ENCODE data around the gene PRDM9.
"Not testable (repeated sequence)": the region's sequence is repeated elsewhere in the genome, so short reads cannot be mapped to it uniquely, and the experiment has no call there.

PRDM9 gene

DNA sequence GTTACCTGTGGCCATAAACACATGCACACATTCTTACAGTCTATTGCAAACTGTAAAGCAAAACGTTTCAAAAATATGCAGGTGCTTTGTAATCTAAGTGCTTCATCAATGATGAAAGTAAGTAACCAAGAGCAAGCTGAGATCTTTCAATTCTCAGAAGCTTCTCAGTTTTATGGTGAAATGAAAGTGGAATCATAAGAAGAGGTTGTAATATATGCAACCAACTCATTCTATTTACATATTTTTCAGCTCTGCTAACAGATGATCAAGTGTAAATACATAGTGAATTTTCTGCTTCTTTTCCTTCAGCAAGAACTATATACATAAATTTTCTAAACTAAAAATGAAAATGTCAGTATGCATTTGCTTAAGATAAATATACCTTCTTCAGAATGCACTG is 33.1 kb upstream of the PRDM9 start:
- no peak overlapping the region for H3K4me3 ChIP-seq (replicated peaks in 1 of 2; ENCODE audit: low read depth in 2 of 2, low read length in 2 of 2)
- TF ChIP-seq, protein P1, sequence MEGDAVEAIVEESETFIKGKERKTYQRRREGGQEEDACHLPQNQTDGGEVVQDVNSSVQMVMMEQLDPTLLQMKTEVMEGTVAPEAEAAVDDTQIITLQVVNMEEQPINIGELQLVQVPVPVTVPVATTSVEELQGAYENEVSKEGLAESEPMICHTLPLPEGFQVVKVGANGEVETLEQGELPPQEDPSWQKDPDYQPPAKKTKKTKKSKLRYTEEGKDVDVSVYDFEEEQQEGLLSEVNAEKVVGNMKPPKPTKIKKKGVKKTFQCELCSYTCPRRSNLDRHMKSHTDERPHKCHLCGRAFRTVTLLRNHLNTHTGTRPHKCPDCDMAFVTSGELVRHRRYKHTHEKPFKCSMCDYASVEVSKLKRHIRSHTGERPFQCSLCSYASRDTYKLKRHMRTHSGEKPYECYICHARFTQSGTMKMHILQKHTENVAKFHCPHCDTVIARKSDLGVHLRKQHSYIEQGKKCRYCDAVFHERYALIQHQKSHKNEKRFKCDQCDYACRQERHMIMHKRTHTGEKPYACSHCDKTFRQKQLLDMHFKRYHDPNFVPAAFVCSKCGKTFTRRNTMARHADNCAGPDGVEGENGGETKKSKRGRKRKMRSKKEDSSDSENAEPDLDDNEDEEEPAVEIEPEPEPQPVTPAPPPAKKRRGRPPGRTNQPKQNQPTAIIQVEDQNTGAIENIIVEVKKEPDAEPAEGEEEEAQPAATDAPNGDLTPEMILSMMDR (IDR thresholded peaks at IDR 0.05; ENCODE audit: low read depth, low read length), result no peak
- DNase-seq (ENCODE audit: low read depth in 2 of 2), result no peak

GRCh38 chr5:23476580-23476979 is 30.8 kb upstream of the PRDM9 start:
- TF ChIP-seq, protein P1 (IDR thresholded peaks at IDR 0.05; ENCODE audit: low read depth, low read length), result no peak
- no peak overlapping the region for H3K4me3 ChIP-seq (replicated peaks in 1 of 2; ENCODE audit: low read depth in 2 of 2, low read length in 2 of 2)
- DNase-seq (ENCODE audit: low read depth in 2 of 2), result no peak

GRCh38 chr5:23482642-23483041 is 24.8 kb upstream of the PRDM9 start:
- DNase-seq (ENCODE audit: low read depth in 2 of 2), result no peak
- no peak overlapping the region for H3K4me3 ChIP-seq (replicated peaks in 1 of 2; ENCODE audit: low read depth in 2 of 2, low read length in 2 of 2)
- TF ChIP-seq, protein P1 (IDR thresholded peaks at IDR 0.05; ENCODE audit: low read depth, low read length), result no peak

DNA sequence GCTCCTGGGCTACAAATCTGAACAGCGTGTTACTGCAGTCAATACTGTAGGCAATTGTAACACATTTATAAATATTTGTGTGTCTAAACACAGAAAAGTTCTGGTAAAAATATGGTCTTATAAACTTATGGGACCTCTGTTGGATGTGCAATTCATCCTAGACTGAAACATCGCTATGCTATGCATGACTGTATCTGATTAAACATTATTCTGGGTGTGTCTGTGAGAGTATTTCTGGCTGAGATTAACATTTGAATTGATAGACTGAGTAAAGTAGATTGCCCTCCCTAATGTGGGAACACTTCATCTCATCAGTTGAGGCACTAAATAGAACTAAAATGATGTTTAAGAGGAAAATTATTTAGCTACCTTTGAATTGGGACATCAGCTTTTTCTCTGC is 24.3 kb upstream of the PRDM9 start:
- TF ChIP-seq, protein P1 (IDR thresholded peaks at IDR 0.05; ENCODE audit: low read depth, low read length), result no peak
- H3K4me3 ChIP-seq (replicated peaks in 1 of 2; ENCODE audit: low read depth in 2 of 2, low read length in 2 of 2), result no peak overlapping the region
- no peak for DNase-seq (ENCODE audit: low read depth in 2 of 2)

GRCh38 chr5:23484096-23484495 is 23.3 kb upstream of the PRDM9 start:
- H3K4me3 ChIP-seq (replicated peaks in 1 of 2; ENCODE audit: low read depth in 2 of 2, low read length in 2 of 2), result no peak overlapping the region
- no peak for DNase-seq (ENCODE audit: low read depth in 2 of 2)
- TF ChIP-seq, protein P1 (IDR thresholded peaks at IDR 0.05; ENCODE audit: low read depth, low read length), result no peak

GRCh38 chr5:23486227-23486626 is 21.2 kb upstream of the PRDM9 start:
- peak in 1 of 2 donors; percentile 15 for DNase-seq (ENCODE audit: low read depth in 2 of 2)
- H3K4me3 ChIP-seq (replicated peaks in 1 of 2; ENCODE audit: low read depth in 2 of 2, low read length in 2 of 2), result not testable (repeated sequence)

- TF ChIP-seq, protein P1 (IDR thresholded peaks at IDR 0.05; ENCODE audit: low read depth, low read length), result no peak
- H3K4me3 ChIP-seq (replicated peaks in 1 of 2; ENCODE audit: low read depth in 2 of 2, low read length in 2 of 2), result no peak overlapping the region
These were observed 16.4 kb upstream of the PRDM9 start for GRCh38 chr5:23490993-23491392.

More at GRCh38 chr5:23490993-23491392, 16.4 kb upstream of the PRDM9 start:
- DNase-seq (ENCODE audit: low read depth in 2 of 2), result no peak
